ENCODE measurements around the gene CDK17.

The CDK17 gene

DNA sequence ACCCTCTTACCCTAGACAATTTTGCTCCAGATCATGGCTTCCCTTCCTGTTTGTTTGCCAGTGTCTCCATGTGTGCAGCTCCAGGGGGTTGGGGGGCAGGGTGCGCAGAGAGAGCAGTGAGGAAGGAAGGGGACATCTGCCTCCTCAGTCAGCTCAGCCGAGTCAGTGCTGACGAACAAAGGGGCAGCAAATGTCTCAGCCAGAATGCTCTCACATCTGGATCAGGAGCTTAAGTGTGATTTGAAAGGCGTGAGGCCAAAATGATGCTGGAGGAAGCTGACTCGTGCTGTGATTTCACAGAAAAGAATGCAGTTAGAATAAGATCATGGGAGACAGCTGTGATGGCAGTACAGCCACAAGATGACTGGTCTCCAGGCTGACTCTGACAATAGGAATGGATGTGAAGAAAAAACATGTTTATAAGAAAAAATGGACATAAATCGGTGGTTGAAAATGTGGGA lies 27.1 kb upstream of the CDK17 start:
- H3K4me3 ChIP-seq (replicated peaks in 1 of 2; ENCODE audit: low read depth in 2 of 2, low read length in 2 of 2), result peak overlapping the region; percentile 32 to 56
- TF ChIP-seq, protein P1, sequence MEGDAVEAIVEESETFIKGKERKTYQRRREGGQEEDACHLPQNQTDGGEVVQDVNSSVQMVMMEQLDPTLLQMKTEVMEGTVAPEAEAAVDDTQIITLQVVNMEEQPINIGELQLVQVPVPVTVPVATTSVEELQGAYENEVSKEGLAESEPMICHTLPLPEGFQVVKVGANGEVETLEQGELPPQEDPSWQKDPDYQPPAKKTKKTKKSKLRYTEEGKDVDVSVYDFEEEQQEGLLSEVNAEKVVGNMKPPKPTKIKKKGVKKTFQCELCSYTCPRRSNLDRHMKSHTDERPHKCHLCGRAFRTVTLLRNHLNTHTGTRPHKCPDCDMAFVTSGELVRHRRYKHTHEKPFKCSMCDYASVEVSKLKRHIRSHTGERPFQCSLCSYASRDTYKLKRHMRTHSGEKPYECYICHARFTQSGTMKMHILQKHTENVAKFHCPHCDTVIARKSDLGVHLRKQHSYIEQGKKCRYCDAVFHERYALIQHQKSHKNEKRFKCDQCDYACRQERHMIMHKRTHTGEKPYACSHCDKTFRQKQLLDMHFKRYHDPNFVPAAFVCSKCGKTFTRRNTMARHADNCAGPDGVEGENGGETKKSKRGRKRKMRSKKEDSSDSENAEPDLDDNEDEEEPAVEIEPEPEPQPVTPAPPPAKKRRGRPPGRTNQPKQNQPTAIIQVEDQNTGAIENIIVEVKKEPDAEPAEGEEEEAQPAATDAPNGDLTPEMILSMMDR (IDR thresholded peaks at IDR 0.05; ENCODE audit: low read depth, low read length), result no peak
- peak; percentile 100 for DNase-seq (ENCODE audit: low read depth in 2 of 2)

DNA sequence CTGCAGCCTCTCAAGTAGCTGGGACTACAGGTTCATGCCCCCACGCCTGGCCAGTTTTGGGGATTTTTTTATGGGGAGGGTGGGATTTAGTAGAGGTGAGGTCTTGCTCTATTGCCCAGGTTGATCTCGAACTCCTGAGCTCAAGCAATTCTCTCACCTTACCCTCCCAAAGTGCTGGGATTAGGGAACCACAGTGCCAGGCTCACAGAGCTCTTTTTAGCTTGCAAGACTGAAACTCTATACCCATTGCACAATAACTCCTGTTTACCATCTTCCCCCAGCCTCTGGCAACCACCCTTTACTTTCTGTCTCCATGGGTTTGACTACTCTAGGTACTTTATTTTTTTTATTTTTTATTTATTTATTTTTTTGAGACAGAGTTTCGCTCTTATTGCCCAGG lies 25.7 kb upstream of the CDK17 start:
- DNase-seq (ENCODE audit: low read depth in 2 of 2), result peak; percentile 74 to 84
- no peak overlapping the region for H3K4me3 ChIP-seq (replicated peaks in 1 of 2; ENCODE audit: low read depth in 2 of 2, low read length in 2 of 2)

DNA sequence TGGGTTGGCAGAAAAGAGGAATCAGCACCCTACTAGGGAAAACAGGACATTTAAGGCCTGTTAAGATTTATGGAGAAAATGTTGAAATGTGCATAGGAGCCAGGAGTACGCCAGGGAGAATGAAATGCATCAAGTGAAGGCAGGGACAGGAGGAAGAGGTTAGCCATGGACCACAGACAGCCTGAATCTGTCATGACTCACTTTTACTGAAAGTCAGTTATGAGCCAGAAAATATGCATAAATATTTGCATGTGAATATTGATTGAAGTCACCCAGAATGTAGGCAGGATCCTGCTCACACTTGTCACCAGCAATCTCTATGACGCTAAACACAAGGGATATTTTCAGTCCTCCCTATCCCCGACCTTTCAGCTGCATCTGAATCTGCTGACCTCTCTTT lies 25.1 kb upstream of the CDK17 start:
- no peak overlapping the region for H3K4me3 ChIP-seq (replicated peaks in 1 of 2; ENCODE audit: low read depth in 2 of 2, low read length in 2 of 2)
- TF ChIP-seq, protein P1 (IDR thresholded peaks at IDR 0.05; ENCODE audit: low read depth, low read length), result no peak
- DNase-seq (ENCODE audit: low read depth in 2 of 2), result peak; percentile 83 to 89

More for the DNA sequence above, 25.7 kb upstream of the CDK17 start:
- TF ChIP-seq, protein P1 (IDR thresholded peaks at IDR 0.05; ENCODE audit: low read depth, low read length), result no peak

DNA sequence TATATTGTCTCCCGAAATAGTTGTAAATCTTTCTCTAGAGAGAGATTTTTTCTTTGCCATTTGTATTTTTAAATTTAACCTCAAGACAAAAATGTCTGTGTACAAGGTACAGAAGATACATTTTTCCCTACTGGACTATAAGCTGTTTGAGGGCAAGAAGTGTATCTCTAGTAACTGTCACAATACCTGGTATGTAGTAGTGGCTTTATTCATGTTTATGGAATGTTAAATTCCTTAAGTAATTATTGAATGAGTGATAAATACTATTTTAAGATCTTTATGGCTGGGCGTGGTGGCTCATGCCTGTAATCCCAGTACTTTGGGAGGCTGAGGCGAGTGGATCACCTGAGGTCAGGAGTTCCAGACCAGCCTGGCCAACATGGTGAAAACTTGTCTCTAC lies 24.4 kb upstream of the CDK17 start:
- DNase-seq (ENCODE audit: low read depth in 2 of 2), result no peak
- TF ChIP-seq, protein P1 (IDR thresholded peaks at IDR 0.05; ENCODE audit: low read depth, low read length), result no peak
- no peak overlapping the region for H3K4me3 ChIP-seq (replicated peaks in 1 of 2; ENCODE audit: low read depth in 2 of 2, low read length in 2 of 2)

DNA sequence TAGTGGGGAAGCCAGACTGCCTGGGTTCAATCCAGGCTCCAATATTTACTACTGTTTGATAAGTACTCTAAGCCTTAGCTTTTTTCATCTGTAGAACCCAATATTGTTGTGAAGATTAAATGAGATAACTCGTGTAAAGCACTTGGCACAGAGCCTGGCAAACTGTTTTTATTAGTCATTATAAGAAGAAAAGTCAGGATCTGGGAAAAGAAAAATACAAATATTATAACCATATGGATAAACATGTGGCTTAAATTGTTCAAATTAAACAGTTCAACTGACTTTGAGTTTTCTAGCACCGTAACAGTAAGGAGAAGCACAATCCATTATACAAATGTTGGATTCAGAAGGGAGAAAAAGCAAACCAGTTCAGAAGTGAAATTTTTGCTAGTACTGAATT lies 22.0 kb upstream of the CDK17 start:
- TF ChIP-seq, protein P1 (IDR thresholded peaks at IDR 0.05; ENCODE audit: low read depth, low read length), result no peak
- no peak overlapping the region for H3K4me3 ChIP-seq (replicated peaks in 1 of 2; ENCODE audit: low read depth in 2 of 2, low read length in 2 of 2)
- peak; percentile 62 to 76 for DNase-seq (ENCODE audit: low read depth in 2 of 2)

DNA sequence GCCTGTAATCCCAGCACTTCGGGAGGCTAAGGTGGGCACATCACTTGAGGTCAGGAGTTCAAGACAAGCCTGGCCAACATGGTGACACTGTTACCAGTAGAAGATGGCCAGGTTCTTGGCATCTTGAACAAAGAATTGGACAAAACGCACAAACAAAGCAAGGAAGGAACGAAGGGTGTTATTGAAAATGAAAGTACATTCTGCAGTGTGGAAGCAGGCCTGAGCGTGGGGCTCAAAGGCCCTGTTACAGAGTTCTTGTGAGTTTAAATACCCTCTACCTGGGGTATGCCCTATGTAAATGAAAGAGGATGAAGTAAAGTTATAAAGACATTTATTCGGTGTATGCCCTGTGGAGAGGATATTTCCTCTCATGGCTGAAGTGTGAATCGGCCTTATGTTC lies 20.8 kb upstream of the CDK17 start:
- TF ChIP-seq, protein P1 (IDR thresholded peaks at IDR 0.05; ENCODE audit: low read depth, low read length), result no peak
- no peak for DNase-seq (ENCODE audit: low read depth in 2 of 2)
- no peak overlapping the region for H3K4me3 ChIP-seq (replicated peaks in 1 of 2; ENCODE audit: low read depth in 2 of 2, low read length in 2 of 2)

DNA sequence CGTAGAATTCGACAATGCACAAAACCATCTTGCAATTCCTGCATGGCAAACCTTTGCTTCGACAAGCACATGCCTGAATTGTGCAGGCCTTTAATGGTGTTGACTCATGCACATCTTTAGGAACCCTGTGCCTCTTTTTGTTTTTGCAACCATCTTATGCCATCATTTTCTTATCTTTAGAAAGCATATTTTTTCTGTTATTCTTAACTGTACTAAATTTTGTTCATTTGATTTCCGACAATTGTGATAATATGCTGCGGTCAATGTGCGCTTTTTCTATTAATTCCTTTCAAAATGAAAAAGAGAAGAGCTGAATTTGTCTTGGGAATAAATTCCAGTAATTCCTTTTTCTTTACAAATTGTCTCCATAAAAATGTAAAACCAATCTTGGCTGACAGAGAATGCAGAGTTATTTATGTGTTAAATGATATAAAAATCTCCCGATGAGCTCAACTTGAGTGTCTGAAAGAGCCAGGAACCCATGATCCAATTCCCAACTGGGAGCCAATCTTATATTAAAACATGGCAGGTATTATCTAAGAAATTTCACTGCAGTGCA lies 20.1 kb upstream of the CDK17 start:
- no peak overlapping the region for H3K4me3 ChIP-seq (replicated peaks in 1 of 2; ENCODE audit: low read depth in 2 of 2, low read length in 2 of 2)
- TF ChIP-seq, protein P1 (IDR thresholded peaks at IDR 0.05; ENCODE audit: low read depth, low read length), result no peak
- DNase-seq (ENCODE audit: low read depth in 2 of 2), result peak; percentile 44 to 61

All from cardiac fibroblast (primary cell).